Renal pelvis (tissue), 4 donors: ENCODE measurements around the gene NEDD4L. TPM values are rescaled to one million over a fixed set of nuclear protein-coding genes. Genes with fewer than 3 reads are reported as not detected.

Source experiments
- DNase-seq: peaks from one replicate; pipeline ENCODE4 v3.0.0-alpha.2; 2013
- polyA plus RNA-seq, 3 donors: library from polyadenylated mRNA; unstranded; fragments of 120-200 nt; gene quantifications; one replicate each; pipeline ENCODE4 v1.2.1, GENCODE V29; 2013; ENCODE audit not compliant: insufficient read length in 3 of 3

The NEDD4L gene
- polyA plus RNA-seq, 3 donors = 103 to 179 (median 152) TPM

DNA sequence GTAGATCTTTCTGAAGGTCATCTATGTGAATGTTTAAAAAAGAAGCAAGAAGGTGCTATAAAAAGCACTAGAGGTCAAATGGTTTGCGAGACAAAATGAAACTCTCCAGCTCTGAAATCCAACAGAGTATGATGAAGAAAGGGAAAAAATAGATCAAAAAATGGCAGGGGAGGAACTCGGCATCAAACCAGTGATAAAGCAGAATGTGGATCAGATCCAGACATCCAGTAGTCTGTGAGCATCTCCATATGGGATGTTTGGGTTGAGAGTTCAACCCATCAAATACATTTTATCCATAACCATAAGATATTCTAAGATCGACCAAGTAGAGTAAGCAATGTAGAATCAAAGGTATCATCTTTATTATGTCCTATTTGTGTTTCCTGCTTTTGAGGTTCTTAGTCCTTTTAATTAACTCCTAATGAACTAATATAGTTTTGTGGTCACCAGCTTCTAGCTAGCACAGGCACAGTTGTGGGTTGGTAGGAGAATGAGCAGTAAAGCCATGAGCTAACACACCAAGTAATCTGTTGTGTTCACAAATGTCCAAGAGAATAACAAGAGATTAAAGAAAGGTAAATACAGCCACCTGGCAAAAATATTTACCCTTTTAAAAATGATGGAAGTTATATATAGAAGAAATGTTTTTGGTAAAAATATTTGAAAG, 160.9 kb downstream of the NEDD4L start:
- no peak for DNase-seq

DNA sequence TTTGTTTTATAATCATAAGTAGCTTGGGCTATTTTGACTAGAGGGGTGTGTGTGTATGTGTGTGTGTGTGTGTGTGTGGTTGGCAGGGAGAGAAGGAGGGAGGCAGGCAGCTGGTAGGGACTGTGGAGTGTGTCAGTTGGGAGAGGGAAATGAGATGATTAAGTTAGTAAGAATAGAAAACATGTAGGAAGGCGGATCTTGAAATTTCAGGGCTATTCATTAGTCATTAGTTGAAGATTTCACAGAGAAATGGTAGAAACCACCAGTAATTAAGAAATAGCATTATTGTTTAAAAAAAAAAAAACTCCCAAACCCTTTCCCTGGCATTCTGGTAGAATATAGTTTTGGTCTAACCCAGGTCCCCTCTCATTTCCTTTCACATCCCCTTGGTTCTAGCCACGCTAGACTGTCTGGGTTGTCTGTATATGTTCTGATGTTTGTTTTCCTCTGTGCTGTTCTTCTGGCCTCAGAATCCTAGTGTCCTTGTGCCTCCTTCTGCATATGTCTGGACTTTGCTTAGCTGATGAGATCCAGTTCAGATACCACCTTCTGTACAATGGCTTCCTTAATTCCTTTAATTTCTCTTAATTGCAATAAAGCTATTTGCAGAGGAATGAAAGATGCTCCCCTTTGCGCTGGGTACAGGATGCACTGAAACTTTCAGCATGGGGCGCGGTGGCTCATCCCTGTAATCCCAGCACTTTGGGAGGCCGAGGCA, 161.6 kb downstream of the NEDD4L start:
- DNase-seq = no peak

DNA sequence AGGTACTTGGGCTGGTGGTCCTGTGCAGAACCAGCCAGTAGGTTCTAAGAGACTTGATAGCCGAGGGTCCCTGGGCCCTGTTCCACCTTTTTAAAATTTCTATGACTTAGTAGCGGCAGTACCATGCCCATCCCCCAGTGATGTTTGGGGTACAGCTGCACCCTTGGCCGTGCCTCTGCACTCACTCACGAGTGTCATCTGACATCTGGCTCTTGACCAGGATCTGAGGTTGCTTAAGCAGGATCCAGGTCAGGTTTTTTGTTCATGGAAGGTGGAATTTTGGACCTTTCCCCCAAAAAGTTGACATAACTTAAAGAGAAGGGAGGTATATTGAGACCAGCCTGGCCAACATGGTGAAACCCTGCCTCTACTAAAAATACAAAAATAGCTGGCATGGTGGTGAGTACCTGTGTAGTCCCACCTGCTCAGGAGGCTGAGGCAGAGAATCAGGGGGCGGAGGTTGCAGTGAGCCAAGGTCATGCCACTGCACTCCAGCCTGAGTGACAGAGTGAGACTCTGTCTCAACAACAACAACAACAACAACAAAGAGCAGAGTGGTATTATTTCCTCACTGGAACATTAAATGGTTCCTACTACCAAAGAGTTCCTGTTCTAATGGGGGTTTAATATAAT, 163.6 kb downstream of the NEDD4L start:
- DNase-seq = no peak

DNA sequence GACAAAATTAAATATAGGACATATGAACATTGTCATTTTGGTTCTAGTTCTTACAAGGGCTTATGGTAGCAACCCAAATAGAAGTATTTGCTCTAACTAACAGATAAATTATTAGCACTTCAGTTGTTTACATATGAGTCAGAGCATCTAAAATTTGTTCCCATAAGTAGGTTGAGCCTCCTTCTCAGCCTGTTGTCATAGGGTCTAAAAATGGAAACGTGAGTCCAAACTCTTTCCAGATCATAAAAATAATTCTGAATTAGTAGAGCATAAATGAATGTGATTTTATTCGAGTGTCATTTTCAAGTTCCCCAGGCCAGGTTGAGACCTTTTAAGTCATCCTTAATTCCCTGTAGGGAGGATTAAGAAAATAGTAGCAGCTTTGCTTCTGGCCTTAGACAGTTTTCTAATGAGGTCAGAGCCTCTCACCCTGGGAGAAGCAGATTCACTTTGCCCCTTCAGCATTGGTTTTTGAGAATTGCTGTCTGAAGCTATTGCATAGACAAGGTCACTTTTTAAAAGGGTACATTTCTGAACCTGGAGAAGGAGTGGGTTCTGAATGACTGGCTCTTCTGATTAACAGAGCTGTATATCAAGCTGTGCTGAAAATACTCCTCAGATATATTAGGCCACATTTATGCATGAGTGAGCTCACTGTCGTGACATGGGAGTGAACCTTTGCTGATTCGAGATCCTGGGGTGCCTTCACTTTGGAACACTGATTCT, 164.3 kb downstream of the NEDD4L start:
- DNase-seq = no peak

DNA sequence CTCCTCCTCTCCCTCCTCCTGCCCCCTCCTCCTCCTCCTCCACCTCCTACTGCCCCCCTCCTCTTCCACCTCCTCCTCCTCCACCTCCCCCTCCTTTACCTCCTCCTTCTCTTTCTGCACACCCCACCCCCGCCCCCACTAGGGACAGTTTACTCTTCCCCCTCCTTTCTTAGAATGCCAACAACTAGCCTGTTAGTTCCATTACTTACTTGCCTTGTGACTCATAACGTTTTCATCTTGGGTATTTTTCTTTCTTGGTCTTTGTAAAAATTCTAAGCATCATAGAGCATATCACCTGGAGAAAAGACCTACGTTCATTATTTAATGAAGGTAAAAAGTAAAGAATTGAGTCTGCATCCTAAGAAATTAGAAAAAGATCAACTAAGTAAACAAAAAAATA, 165.3 kb downstream of the NEDD4L start:
- DNase-seq = no peak

DNA sequence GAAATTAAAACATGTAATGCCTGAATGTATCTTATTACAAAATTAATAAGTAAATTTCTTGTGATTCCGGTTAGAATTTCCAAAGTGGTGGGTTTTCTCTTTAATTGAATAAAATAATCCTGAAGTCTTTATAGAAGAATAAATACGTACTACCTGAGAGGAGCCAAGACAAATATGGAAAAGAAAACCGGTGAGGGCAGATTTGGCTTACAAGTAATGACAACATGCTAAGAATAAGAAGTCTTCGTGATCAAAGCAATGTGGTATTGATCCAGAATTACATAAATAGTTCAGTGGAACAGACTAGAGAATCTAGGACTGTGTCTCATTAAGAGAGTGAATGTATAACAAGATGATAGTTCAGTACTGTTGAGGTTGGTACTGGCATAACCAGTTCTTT, 167.5 kb downstream of the NEDD4L start:
- no peak for DNase-seq

DNA sequence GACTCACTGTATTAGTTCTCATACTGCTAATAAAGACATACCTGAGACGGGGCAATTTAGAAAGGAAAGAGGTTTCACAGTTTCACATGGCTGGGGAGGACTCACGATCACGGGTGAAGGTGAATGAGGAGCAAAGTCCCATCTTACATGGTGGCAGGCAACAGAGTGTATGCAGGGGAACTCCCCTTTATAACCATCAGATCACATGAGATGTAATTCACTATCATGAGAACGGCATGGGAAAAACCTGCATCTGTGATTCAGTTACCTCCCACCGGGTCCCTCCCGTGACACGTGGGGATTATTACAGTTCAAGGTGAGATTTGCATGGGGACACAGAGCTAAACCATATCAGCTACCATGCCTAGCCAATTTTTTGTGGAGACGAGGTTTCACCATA, 168.2 kb downstream of the NEDD4L start:
- no peak for DNase-seq

DNA sequence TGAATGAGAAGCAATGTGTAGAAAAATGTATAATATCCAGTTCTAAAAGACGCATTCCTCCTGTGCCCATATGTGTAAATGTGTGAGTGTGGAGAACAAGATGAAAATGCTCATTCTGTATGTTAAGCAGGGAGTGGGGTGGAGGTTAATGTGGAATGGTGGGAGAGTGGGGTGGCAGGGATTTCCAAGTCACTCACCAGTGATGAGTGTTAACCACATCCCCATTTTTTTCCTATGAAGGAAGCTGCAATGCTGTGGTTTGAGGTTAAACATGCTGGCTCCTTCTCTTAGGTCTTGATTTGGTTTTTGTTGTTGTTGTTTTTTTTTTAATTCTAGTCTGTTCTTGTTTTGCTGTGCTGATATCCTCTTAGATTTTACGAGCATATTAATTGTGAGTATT, 169.4 kb downstream of the NEDD4L start:
- no peak for DNase-seq

DNA sequence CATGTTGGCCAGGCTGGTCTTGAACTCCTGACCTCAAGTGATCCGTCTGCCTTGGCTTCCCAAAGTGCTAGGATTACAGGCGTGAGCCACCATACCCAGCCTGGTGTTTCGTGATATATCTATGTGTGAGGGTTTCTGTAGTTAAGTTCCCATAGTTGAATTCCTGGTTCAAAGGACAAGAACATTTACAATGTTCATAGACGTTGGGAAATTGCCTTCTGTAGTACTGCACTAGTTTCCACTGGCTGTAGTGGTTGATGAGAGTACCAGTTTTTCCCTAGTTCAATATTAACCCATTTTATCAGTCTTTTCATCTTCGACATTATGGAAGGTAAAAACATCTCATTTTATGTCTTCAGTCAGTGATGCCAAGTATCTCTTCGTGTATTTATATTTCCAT, 171.0 kb downstream of the NEDD4L start:
- DNase-seq = no peak

DNA sequence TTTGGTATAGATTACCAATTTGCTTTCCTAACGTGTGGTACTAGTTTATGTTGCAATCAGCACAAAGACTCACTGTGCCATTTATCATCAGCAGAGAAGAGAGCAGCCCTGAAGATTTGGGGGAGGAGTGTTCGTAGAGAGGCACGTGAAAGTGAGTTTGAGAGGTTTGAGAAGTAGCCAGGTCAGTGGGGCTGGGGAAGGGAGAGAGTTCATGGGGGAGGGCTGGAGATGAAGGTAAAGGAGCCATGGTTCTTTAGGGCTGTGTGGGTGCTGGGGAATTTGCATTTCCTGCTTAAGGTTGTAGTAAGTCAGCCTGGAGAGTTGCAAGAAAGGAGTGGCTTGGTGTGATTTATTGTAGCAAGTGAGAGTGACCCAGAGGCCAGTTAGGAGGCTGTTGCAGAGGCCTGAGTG, 172.1 kb downstream of the NEDD4L start:
- DNase-seq = no peak

DNA sequence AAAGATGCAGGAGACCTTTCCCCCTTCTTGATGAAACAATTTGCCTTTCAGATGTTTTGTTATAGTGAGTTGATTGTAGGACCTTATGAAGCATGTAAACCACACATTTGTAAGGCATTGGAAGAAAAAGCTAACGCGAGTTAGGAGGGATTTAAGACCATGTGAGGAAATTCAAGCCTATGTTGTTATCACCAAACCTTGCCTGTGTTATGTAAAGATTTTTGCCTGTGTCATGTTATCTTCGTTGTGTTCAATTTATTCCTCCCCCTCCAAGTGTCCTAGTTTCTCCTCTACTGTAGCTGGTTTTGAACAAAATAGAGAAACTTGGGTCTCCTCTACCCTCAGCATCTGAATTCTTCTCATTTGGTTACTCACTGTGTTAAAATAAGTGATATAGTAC, 173.0 kb downstream of the NEDD4L start:
- DNase-seq = no peak

DNA sequence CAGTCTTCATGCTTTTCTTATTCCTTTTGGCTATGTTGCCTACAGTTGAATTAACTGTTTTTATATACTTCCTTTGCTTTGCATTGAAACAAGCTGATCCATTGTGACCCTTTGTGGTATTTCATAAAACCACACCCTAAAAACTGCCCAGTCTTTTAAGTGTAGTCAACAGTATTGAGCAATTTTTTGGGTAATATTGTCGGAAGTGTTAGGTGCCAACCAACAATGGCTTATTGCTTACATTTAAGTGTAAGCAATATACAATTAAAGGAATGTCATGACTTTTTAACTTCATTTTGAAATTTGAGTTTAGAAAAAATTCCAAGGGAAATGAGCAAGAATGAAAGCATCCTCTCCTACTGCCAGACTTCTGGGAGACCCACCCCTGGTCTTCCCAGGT, 174.1 kb downstream of the NEDD4L start:
- no peak for DNase-seq

DNA sequence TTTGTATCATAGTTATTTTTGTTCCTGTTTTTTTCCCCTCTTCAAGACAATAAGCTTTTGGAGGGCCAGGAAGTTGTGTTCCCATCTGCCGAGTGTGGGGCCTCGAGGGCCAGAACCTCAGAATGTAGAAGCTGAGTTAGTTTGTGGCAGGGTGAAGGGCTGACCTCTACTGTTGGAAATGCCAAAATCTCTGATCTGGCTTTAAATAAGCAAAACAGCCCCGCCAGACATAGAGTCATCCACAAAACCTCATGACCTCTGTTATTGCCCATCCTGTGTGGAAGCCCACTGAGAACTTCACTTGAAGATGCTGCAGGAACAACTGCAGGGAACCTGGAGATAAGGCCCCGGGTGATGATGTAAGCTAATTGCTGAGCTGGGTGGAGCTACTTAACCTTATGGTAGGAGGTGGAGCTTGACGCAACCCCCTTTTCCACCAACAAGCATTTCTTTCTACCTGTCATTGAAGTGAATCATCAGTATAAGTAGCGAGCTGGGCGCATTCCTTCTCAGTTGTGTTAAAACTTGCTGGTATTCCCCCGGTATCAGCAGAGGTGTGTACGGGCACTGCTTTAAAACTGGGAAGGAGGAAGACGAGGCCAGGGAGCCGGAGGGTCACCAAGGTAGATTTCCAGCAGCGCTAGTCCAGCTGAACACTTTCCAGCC, 177.2 kb downstream of the NEDD4L start:
- no peak for DNase-seq

DNA sequence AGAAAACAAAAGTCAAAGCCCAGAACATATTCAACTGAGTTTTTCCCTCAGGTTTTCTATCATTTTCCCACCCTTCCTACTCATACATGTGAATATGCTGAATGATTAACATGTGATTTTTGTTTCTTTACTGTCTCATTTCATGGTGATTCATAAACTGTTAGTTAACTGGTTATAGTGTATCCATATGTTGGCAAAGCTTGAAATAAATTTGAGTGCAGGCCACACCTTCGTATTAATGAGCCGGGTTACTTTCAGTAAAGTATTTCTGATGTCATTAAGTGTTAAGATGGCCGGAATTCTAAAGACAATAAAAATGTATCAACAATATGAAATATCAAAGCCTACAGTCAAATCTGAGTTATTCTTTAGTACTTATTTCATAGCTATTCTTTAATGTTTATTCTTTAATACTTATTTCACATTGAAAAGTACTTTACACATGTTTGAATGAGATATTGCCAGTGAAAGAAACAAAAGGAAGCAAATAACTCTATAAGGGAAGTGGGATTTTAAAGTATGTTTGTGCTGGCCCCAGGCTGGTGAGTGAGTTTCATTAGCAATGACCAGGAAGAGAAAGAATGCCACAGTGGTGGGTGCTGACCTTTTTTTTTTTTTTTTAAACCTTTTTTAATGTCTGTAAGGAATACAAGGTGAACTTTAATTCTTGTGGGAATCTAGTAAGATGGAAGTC, 178.6 kb downstream of the NEDD4L start:
- no peak for DNase-seq

DNA sequence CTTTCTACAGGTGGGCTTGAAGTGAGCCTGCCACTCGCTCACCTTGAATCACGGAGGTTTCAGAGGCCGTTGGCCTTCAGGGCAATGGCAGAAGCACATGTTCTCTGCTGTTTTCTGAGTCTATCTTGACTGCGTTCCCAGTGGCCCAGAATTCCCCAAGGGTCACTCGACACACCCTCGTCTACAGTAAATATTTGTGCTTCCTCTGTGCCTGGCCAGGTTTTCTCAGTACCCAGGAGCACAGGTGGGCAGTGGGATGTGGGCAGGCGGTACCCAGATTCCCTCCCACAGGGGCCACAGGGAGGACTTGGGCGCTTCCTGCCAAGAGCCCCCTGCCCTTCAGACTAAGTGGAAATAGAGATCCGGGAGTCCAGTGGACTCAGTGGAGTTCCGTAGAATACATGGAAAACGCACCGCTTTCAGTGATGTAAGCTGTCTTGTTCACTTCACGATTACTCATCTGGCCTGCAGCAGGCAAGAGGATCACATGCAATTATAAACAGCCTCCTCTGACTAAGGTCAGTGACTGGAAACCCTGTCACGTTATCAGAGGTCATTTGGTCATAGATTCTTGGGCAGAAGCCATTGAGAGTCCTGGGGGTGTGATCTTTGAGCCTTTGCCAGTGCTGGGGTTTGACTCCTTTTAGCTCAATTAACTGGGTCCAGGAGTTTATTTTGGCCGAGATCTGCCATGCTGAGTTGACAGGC, 179.8 kb downstream of the NEDD4L start:
- no peak for DNase-seq

DNA sequence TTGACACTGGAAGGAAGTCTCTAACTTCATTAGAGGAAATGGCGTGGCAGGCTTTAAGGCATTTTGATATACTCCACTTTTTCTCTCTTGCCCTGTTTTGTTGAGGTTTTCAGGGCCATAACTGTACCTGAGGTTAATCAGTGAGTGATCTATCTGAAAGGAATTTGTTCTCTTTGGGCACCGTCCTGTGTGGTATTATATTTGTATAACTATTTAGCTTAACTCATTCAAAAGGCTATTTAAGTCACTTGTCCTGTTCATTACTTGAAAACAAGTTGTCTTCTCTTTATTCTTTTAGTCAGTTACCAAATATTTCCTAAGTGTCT, 180.4 kb downstream of the NEDD4L start:
- DNase-seq = no peak

DNA sequence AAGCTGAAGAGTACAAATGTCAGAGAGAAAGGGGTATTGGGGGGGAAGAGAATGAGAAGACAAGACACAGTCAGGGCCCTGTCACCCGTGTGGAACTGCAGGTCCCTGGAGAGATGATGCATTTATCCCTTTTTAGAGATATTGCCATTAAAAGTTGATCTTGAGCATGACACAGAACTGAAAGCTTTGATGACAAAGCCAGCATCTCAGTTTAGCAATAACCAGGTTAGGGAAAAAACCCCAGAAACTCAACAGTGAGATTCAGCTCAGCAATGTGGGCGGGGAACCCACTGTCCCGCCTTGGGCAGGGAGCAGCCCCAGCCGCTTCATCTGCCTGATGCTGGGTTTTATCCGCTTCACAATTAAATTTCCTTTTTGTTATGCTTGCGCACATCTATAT, 181.1 kb downstream of the NEDD4L start:
- no peak for DNase-seq

DNA sequence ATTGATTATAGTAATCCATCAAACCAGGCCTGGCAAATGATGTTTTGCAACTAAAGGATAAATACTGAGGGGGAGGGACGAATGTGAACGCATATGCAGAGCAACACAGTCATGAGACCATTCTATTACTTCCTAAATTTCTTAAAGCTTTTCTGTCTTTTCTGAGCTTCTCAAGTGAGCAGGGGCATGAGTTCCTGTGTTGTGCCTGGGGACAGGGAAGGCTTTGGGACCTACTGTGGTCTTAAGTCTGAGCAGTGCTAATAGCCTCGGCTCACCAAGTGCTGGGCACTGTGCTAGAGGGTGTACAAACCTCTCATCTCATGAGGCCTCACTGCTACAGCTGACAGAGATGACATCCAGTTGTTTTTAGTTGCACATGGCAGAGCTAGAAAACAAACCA, 182.4 kb downstream of the NEDD4L start:
- DNase-seq = no peak

DNA sequence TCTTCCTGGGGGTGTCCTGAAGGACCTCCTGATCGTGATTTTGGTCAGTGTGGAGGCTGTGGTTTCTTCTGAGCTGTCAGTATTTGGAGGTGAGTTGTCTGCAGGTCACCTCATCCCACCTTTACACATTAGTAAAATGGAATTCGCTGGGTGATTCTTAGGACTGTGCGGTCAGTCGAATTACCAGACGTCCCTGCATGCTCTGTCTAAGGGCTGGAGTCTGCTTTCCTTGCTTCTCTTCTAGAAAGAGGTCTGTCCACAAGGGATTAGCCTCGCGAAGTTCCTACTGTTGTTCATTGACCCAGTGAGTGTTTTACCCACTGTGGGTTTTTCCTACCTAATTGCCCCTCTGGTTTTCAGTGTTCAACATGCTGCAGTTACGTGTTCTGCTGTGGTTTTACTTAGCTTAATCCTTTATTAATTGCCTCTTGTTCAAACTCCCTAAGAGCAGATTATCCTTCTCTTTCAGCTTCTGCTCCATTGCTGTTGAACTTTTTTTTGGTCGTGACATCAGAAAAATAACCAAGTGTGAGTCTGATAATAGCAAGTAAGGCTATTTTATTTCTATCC, 183.4 kb downstream of the NEDD4L start:
- no peak for DNase-seq

DNA sequence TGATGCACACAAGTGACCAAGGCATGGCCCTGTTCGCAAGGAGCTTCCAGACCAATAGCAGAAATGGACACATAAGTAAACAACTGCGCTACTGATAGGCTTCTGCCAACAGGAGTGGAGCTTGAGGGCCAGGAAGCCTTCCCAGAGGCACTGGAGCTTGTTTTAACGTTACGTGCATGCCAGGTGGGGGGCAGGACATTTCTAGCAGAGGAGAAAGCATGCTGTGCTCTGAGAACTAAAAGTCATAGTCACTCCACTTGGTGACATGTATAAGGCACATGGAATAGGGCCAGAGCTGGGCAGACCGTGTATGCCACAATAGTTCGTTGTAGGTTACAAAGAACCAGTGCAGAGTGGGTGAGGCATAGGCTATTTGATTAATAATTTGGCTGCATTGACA, 184.2 kb downstream of the NEDD4L start:
- no peak for DNase-seq

DNA sequence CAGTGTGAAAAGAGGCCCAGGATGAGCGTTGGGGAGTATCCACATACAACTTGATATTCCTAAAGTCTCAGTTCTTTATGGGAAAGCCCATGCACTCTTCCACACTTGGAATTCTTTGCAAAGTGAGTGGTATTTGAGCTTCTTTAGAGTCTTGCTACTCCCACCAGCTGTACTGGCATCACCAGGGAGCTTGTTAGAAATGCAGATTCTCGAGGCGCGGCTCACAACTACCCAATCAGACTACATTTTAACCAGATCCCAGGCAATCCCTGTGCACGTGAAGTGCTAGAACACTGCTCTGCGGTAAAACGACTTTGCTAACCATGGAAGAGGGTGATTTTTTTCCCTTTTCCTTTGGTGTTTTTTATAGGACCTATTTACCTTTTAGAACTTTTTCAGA, 184.7 kb downstream of the NEDD4L start:
- DNase-seq = no peak
